HuH-7.5 (cell line): ENCODE data around the gene SUPT20HL1.
"Not testable (repeated sequence)": the region's sequence is repeated elsewhere in the genome, so short reads cannot be mapped to it uniquely, and the experiment has no call there.

Source experiments
- DNase-seq: peaks from one replicate; pipeline ENCODE4 v3.0.0; 2011; ENCODE audit warnings: low spot score

SUPT20HL1 gene

GRCh38 chrX:24360272-24360671, at the start of gene SUPT20HL1:
TSS of gene SUPT20HL1 (plus strand) at chrX:24360639. CDS start at chrX:24362761, 2,122 bp downstream.
- DNase-seq = no peak

- DNase-seq = not testable (repeated sequence)
These were observed 49.5 kb upstream of the SUPT20HL1 start for GRCh38 chrX:24310916-24311315.

GRCh38 chrX:24311507-24312248, 48.8 kb upstream of the SUPT20HL1 start:
- not testable (repeated sequence) for DNase-seq

- DNase-seq = not testable (repeated sequence)
These were observed 48.2 kb upstream of the SUPT20HL1 start for GRCh38 chrX:24312249-24312607.

GRCh38 chrX:24314019-24314635, 46.3 kb upstream of the SUPT20HL1 start, which contains the start of gene SUPT20HL2:
TSS of gene SUPT20HL2 (minus strand) at chrX:24314069. CDS start at chrX:24313315, 754 bp downstream.
- DNase-seq = no peak

GRCh38 chrX:24316111-24316510, 44.3 kb upstream of the SUPT20HL1 start:
- no peak for DNase-seq

- DNase-seq = no peak
These were observed 42.9 kb upstream of the SUPT20HL1 start for GRCh38 chrX:24317567-24317966.

- DNase-seq = no peak
These were observed 38.6 kb upstream of the SUPT20HL1 start for GRCh38 chrX:24321741-24322395.

- DNase-seq = no peak
These were observed 35.2 kb upstream of the SUPT20HL1 start for GRCh38 chrX:24325231-24325630.

GRCh38 chrX:24332878-24333277, 27.6 kb upstream of the SUPT20HL1 start:
- DNase-seq = no peak

- no peak for DNase-seq
These were observed 27.1 kb upstream of the SUPT20HL1 start for GRCh38 chrX:24333371-24333770.

- DNase-seq = no peak
These were observed 26.0 kb upstream of the SUPT20HL1 start for GRCh38 chrX:24334461-24334860.

GRCh38 chrX:24335871-24336270, 24.6 kb upstream of the SUPT20HL1 start:
- DNase-seq = no peak

- DNase-seq = no peak
These were observed 20.5 kb upstream of the SUPT20HL1 start for GRCh38 chrX:24339911-24340310.

- DNase-seq = no peak
These were observed 19.9 kb upstream of the SUPT20HL1 start for GRCh38 chrX:24340501-24340900.

GRCh38 chrX:24341795-24342194, 18.6 kb upstream of the SUPT20HL1 start:
- no peak for DNase-seq

GRCh38 chrX:24343719-24344118, 16.7 kb upstream of the SUPT20HL1 start:
- DNase-seq = no peak

- no peak for DNase-seq
These were observed 12.6 kb upstream of the SUPT20HL1 start for GRCh38 chrX:24347881-24348280.

GRCh38 chrX:24350217-24350616, 10.2 kb upstream of the SUPT20HL1 start:
- no peak for DNase-seq

GRCh38 chrX:24355095-24355494, 5.3 kb upstream of the SUPT20HL1 start:
- no peak for DNase-seq

- DNase-seq = no peak
These were observed 3.3 kb upstream of the SUPT20HL1 start for GRCh38 chrX:24357106-24357505.

GRCh38 chrX:24362089-24362745, 1.8 kb downstream of the SUPT20HL1 start:
- DNase-seq = not testable (repeated sequence)
